ENCODE results near the gene ADCK1.
"Not testable (repeated sequence)": the region's sequence is repeated elsewhere in the genome, so short reads cannot be mapped to it uniquely, and the experiment has no call there.

Gene ADCK1, protein sequence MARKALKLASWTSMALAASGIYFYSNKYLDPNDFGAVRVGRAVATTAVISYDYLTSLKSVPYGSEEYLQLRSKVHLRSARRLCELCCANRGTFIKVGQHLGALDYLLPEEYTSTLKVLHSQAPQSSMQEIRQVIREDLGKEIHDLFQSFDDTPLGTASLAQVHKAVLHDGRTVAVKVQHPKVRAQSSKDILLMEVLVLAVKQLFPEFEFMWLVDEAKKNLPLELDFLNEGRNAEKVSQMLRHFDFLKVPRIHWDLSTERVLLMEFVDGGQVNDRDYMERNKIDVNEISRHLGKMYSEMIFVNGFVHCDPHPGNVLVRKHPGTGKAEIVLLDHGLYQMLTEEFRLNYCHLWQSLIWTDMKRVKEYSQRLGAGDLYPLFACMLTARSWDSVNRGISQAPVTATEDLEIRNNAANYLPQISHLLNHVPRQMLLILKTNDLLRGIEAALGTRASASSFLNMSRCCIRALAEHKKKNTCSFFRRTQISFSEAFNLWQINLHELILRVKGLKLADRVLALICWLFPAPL

DNA sequence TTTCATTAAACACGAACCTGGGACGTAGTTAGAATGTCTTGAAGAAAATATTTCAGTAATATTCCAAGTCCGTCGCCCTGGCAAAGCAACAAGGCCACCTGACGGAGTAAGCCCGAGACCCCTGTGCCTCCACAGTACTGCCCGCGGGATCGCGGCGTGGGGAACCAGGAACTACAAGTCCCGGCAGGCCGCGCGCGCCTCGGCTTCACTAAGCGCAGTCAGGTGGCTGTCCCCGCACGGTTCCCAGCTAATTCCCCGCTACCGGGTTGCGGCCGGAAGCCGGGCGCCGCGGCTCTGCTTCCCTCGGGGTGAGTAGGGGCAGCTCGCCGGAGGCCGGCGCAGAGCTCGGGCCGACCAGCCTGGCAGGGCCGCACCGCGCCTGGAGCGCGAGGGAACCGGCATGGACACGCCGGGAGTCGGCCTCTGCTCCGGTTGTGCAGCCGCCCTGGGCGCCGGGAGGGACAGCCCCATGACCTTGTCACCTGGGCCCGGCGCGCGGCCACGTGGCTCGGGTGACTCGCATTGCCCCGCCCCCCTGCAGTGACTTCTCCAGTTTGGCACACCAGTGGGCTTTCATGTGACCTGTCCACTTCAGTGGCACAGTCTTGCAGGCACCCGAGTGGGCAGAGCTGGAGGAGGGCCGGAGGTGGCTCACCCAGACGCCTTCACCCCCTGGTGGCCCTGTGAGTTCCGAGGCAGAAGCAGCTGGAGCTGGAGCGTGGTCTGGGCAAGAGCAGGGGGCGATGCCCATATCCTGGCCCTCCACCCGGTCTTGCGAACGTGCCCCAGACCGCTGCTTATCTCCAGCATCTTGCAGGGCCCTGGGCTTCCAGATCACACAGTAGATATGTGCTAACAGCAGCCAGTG, at the start of gene ADCK1:
Gene ADCK1 (plus strand): TSS at position 247 of the 868 bp plus-strand sequence. CDS start 18,870 bp downstream, outside the sequence.
- DNase-seq = peak; percentile 88

DNA sequence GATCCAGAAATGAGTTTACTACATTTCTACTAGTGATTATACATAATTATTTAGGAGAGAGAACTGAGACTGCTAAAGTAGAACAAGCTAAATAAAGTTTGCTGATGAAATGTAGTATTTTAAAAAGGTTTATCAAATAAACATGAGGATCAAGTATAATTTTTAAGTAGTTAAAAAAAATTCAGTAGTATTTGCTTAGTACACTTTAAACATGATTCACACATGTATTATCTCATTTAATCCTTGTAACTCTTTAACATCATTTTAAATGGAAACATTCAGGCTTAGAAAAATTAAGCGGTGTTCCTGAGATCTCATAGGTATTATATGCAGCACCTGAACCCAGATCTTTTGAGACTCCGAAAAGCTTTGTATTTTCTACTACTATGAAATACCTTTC, 47.6 kb upstream of the ADCK1 start:
- no peak for DNase-seq

DNA sequence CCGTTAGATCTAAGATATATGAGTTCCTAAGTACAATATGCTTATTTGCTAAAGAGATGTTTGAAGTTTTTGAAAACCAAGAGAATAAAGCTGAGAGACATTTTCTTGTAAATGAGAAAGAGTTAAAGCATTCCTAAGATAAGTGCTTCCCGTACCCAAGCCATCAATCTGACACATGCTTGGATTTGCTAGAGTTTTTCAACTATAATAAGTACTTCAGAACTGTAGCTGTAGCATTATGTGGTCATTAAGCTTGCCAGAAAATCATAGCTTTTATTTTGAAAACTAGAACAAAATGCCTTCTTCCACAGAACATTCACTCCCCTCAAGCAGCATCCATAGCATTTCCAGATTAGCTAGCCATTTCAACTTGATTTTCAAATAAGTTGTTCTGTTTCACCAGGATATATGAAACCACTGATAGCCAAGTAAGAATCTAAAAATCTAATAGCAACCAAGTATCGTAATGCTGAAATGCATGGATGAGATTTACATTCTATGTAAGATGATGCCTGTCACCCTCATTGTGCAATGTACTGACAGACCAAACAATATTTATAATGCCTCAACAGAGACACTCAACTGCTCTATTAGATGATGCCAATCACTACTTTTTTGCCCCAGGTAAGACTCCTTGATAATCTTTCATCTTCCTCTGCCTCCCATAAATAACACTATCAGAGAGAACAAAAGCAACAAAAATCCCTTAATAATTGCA, 47.0 kb upstream of the ADCK1 start:
- no peak for DNase-seq

DNA sequence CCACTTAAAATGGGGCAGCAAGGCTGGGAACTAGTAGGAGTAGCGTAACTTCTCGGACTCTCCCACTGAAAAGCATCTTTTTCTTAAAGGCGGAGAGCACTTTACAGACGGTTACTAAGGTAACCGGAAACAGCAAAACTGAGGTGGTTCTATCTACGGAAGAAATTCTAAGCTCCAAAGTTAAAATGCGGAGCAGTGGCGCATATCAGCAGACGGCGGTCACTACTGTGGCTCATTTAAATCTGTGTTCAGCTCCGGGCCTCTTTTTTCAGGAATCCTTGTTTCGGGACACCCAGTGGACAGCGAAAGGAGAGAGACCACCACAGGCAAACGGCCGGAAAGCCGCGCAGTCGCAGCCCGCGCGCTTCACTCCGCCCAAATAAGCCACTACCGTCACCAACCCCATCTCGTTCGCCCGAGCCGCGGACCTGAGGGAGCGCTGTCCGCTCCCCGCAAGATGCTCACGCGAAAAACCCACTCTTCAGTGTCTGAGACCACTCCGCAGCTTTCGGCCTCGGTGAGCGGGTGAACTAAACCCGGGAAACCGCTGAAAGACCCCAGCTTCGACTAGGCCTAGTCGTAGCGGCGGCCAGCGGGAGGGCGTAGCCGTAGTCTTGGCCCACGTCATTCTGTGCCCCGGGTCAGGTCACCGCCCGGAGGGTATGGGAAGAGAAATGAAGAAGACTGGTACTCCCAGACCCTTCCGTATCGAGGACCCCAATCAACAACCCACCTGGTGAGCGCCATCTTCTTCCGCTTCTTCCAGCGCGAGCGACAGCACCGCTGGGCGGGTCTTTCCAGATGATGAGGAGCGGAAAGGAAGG, 39.3 kb upstream of the ADCK1 start, which contains the start of gene SNW1:
Gene SNW1 (minus strand): TSS at position 776 of the 824 bp plus-strand sequence. CDS start 29 bp downstream, at position 747.
- DNase-seq = peak; percentile 93

DNA sequence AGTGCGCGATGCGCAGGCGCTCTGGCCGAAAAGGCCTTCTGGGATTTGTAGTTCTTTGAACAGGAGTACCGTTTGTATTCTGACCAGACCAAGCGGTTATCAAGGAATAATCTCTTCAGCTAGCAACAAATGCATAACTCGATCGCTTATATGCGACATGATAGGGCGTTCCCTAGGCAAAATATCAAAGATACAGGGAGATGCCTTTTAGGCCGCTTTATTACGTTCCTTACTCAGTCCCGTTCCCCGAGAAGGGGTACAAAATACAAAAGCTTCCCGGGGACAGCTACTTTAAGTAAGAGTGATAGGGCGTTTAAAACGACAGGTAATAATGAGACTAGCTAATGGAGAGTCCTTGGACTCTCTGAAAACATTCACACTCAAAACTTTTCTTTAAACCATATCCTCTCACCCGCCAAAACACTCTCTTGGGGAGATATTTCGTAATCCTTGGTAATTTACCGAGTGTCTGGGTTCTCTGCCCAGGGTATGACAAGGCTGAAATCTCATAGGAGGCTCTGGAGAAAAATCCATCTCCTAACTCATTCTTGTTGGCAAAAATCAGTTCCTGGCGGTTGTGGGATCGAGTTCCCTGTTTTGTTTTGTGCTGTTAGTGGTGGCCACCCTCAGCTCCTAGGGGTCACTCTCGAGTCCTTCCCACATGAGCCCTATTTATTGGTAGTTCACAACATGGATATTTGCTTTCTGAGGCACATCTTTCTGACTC, 38.5 kb upstream of the ADCK1 start:
- DNase-seq = no peak

DNA sequence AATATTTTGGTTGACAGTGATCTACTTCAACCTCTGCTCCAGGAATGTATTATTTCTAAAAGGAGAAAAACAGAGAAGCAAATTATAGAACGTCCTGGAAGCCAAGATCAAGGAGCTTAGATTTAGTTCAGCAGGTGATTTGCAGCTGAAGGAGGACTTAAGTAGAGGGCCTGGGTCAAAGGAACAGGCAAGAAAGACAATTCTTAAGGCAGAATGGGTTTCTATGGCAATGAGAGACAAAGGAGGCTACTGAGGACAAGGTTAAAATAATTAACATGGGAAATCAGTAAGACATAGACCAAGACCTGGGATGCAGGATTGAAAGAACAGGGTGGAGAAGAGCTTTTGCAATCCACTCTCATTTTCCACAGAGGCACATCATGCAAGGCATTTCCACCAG, 36.6 kb upstream of the ADCK1 start:
- DNase-seq = no peak

DNA sequence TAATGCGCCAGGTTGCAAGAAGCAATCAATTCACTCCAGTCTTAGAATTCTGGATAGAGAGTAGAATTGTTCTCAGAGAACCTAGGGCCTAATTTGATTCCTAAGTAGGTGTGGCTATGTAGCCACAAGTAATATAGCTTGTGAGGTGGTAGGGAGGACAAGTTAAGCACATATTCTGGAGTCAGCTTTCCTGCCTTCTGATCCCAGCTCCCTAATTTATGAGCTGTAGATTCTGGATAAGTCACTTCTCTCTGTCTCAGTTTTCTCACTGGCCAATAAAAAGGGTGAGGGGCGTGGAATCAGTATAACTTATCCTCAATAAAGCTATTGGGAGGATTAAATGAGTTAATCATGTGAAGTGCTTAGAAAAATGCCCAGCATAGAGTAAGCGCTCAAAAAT, 35.9 kb upstream of the ADCK1 start:
- DNase-seq = no peak

DNA sequence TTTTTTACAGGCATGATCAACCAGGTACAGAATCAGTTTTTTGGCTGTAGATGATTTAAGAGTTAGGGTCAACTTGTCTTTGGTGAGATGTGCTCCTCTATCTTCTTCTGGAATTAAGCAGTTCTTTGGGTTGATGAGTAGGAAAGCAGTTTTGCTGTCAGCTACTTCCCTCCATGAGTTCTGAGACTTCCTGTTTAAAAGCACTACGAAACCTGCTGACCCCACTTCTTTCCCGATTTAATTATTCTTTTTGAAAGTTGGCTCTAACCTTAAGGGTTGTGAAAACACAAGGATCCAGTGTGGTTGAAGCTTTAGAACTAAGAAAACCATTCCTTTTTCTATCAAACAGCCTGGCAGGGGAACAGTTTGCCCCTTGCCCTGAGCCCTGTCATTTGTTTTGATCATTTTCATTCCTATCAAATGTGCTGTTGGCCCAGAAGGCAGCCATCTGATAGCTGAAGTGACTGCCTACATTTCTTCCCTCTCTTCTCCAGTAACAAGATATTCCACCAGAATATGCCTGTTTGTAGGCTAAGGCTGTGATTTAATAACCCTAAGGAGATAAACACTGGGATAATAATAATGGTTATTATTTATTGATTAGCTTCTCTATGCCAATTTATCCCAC, 31.4 kb upstream of the ADCK1 start:
- DNase-seq = not testable (repeated sequence)

DNA sequence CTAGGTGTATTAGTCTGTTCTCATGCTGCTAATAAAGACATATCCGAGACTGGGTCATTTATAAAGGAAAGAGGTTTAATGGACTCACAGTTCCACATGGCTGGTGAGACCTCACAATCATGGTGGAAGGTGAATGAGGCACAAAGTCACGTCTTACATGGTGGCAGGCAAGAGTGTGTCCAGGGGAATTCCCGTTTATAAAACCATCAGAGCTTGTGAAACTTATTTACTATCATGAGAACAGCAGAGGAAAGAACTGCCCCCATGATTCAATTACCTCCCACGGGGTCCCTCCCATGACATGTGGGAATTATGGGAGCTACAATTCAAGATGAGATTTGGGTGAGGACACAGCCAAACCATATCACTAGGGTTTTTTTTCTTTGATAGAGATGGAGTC, 25.9 kb upstream of the ADCK1 start:
- not testable (repeated sequence) for DNase-seq

DNA sequence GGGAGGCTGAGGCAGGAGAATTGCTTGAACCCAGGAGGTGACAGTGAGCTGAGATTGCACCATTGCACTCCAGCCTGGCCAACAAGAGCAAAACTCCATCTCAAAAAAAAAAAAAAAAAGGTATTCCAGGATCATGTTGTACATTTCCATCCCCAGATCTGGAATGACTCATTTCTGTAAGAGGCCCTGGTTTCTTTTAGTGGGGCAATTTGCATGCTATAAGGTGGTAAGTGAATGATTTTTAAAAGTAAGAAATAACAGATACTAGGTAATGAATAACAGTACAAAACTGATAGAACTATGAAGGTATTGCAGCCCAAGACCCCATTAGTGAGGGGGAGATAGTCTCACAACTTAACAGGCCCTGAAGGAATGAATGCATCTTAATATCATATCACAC, 17.7 kb upstream of the ADCK1 start:
- DNase-seq = no peak

DNA sequence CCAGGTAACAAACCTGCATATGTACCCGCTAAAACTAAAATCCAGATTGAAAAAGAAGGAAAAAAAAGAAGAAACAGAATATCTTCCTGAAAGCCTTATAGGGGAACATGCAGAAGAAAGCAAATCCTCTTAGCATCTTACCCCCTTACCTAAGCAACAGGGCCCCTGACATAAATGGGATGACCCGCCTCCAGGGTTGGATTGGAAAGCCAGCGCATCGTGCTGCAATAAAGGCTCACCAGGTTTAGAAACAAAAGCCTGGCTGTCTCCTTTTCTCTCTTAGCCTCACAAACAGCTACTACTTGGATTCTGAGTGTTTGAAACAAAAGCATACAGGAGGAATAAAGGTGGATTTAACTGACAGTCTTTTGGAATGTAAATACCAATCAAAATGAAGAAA, 13.8 kb upstream of the ADCK1 start:
- DNase-seq = no peak

DNA sequence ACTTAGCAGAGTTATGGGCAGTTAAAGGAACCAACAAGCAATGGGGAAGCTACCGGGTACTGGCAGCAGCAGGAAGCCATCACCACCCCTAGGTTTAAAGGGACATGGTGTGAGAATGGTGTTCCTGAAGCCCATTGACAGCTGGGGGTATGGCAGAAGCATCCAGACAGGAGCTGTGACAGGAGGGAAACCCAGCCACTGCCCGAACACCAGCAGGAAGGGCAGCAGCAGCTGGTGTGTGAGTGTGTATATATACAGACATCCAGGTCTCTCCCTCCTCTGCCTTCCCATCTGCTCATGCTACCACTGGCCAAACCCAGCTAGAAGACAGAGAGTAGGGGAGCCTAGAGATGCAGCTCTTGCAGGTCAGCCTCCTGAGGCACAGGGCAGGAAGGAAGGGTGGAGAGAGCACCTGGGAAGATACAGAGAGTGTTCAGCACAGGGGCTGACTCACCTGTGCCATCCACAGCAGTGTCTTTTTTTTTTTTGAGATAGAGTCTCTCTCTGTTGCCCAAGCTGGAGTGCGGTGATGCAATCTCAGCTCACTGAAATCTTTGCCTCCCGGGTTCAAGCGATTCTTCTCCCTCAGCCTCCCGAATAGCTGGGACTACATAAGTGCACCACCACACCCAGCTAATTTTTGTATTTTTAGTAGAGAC, 9.2 kb upstream of the ADCK1 start:
- DNase-seq = no peak

DNA sequence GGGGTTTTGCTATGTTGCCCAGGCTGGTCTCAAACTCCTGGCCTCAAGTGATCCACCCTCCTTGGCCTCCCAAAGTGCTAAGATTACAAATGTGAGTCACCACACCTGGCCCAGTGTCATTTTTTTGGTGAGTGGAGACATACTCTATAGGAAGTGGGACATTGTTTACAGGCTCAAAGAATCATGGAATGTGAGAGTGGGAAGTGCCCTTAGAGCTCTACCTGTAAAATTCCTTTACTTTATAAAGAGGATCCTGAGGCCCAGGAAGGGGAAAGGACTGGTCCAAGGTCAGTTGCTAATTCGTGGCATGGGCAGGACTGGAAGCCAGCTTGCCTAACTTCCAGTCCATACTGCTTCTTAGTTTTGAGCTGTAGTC, 8.7 kb upstream of the ADCK1 start:
- no peak for DNase-seq

DNA sequence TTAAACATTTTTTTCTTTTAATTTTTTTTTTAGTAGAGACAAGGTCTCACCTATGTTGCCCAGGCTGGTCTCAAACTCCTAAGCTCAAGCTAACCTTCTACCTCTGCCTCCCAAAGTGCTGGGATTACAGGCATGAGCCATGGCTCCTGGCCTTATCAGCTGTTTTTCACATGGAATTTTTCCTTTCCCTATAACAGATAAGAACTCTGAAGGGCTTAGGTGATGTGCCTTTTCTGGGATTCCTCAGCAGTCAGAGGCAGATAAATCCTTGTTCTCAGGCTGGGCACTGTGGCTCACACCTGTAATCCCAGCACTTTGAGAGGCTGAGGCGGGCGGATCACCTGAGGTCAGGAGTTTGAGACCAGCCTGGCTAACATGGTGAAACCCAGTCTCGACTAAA, 6.7 kb upstream of the ADCK1 start:
- DNase-seq = not testable (repeated sequence)

DNA sequence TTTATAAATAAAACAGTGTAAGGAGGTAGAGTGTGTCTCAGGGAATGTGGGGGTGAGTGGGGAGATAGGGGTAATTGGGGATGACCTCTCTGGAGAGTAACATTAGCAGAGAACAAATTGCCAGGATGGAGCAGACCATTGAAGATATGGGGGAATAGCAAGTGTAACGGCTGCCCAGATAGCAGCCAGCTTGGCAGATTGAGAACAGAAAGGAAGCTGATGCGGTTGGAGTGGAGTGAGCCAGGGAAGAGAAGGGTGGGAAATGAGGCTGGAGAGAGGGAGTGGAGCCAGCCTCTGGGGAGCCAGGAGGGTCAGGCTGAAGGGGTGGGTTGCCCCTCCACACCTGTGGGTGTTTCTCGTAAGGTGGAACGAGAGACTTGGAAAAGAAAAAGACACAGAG, 5.6 kb upstream of the ADCK1 start:
- no peak for DNase-seq

DNA sequence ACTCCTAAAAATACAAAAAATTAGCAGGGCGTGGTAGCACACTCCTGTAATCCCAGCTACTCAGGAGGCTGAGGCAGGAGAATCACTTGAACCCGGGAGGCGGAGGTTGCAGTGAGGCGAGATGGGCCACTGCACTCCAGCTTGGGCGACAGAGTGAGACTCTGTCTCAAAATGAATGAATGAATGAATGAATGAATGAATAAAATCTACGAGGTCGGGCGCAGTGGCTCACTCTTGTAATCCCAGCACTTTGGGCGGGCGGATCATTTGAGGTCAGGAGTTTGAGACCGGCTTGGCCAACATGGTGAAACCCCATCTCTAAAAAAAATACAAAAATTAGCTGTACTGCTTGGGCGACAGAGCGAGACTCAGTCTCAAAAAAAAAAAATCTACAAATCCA, 453 bp upstream of the ADCK1 start:
- DNase-seq = not testable (repeated sequence)

DNA sequence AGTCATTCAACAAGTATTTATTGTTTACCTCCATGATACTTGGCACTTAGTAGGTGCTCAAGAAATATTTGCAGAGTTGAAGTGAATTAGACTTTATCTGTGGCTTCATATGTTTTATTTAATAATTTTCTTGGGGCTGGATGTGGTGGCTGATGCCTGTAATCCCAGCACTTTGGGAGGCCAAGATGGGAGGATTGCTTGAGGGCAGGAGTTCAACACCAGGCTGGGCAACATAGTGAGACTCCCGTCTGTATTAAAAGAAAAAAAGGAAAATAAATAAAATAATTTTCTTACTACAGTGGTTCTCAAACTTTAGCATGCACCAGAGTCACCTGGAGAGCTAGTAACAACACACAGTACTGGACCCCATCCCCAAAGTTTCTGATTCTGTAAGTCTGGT, 905 bp downstream of the ADCK1 start:
- no peak for DNase-seq

DNA sequence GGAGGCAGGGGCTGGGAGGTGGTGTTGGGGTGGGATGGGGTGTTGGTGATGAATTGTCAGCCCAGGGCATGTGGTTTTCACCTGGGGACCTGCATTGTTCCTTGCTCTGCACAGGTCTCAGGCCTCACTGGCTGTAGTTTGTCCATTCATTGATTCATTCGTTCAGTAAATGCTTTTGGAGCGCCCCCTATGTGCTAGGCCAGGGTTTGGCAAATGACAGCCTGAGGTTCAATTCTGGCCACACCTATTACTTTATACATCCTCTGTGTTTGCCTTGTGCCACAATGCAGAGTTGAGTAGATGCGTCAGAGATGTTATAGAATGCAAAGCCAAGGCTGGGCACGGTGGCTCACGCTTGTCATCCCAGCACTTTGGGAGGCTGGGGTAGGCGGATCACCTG, 4.7 kb downstream of the ADCK1 start:
- peak; percentile 7 for DNase-seq

DNA sequence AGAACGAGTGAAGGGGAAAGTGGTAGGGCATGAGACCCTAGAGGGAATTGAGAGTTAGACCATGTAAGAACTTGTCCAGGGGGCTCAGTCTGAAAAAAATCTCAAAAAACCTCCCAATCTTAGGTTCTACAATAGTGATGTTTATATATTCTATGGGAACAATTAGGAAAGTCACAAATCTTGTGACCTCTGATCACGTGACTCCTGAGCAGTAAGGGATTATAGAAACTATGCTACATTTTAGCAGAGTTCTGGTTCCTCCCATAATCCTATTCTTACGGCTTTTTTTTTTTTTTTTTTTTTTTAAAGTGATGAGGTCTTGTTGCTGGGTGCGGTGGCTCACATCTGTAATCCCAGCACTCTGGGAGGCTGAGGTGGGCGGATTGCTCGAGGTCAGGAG, 5.8 kb downstream of the ADCK1 start:
- DNase-seq = no peak

DNA sequence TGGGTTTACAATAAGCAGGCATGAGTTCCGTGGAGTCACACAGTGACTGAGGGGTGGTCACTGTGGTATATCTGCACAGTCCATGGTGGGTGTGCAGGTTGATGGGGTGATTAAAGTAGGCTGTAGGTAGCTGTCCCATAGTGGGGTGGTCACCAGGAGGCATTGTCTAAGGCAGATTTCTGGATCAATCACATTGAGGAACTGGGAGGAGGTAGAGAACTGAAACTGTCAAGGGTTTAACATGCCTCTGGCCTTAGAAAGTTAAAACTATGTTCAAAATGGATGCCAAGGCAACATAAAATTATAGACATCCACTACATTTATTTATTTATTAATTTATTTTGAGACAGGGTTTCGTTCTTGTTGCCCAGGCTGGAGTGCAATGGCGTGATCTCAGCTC, 8.3 kb downstream of the ADCK1 start:
- no peak for DNase-seq
